Measurements from ENCODE around the gene CCL4.

GRCh38 chr17:36057911-36058310, 45.7 kb upstream of the CCL4 start:
- TF ChIP-seq CTCF (IDR thresholded peaks at IDR 0.05) = no peak
- TF ChIP-seq POLR2AphosphoS5 (IDR thresholded peaks at IDR 0.05) = no peak
